ENCODE results near the gene MOBP.

Gene MOBP

GRCh38 chr3:39468108-39468436 lies 592 bp downstream of the MOBP start:
- H3K36me3 ChIP-seq (replicated peaks), result no peaks in the 10 kb centered on the region
- no peak overlapping the region for H3K4me3 ChIP-seq (ENCODE audit: low read depth, low read length)
- H3K27me3 ChIP-seq (replicated peaks), result no peaks in the 10 kb centered on the region
- H3K27ac ChIP-seq, result no peak overlapping the region
- in situ Hi-C loops (cut with HindIII; ENCODE audit: low pct_ligation_motif_present, low sequenced_read_pairs), result no loop called here
- no peak for DNase-seq
- TF ChIP-seq CTCF (IDR thresholded peaks at IDR 0.05; ENCODE audit: low read depth, low read length, missing control alignments), result no peak

- Histone ChIP-seq H3K36me3 (replicated peaks) (no peaks in the 10 kb centered on the region), H3K27ac (no peak overlapping the region), H3K27me3 (replicated peaks) (no peaks in the 10 kb centered on the region), H3K4me3 (ENCODE audit: low read depth, low read length) (no peak overlapping the region)
- in situ Hi-C loops (cut with HindIII; ENCODE audit: low pct_ligation_motif_present, low sequenced_read_pairs), result no loop called here
- no peak for TF ChIP-seq CTCF (IDR thresholded peaks at IDR 0.05; ENCODE audit: low read depth, low read length, missing control alignments)
- DNase-seq, result no peak
Measured at GRCh38 chr3:39469258-39469657, 1.8 kb downstream of the MOBP start.

- no peak overlapping the region for H3K4me3 ChIP-seq (ENCODE audit: low read depth, low read length)
- in situ Hi-C loops (cut with HindIII; ENCODE audit: low pct_ligation_motif_present, low sequenced_read_pairs), result no loop called here
- TF ChIP-seq CTCF (IDR thresholded peaks at IDR 0.05; ENCODE audit: low read depth, low read length, missing control alignments), result no peak
- no peaks in the 10 kb centered on the region for H3K36me3 ChIP-seq (replicated peaks)
- no peaks in the 10 kb centered on the region for H3K27me3 ChIP-seq (replicated peaks)
- no peak for DNase-seq
- no peak overlapping the region for H3K27ac ChIP-seq
Measured at GRCh38 chr3:39469945-39470344, 2.5 kb downstream of the MOBP start.

- no peak for DNase-seq
- in situ Hi-C loops (cut with HindIII; ENCODE audit: low pct_ligation_motif_present, low sequenced_read_pairs), result no loop called here
- Histone ChIP-seq H3K27me3 (replicated peaks) (no peaks in the 10 kb centered on the region), H3K27ac (no peak overlapping the region), H3K36me3 (replicated peaks) (no peaks in the 10 kb centered on the region), H3K4me3 (ENCODE audit: low read depth, low read length) (no peak overlapping the region)
- TF ChIP-seq CTCF (IDR thresholded peaks at IDR 0.05; ENCODE audit: low read depth, low read length, missing control alignments), result no peak
Measured at GRCh38 chr3:39471652-39472051, 4.2 kb downstream of the MOBP start.

GRCh38 chr3:39473452-39474125 lies 6.1 kb downstream of the MOBP start:
- in situ Hi-C loops (cut with HindIII; ENCODE audit: low pct_ligation_motif_present, low sequenced_read_pairs), result no loop called here
- H3K27me3 ChIP-seq (replicated peaks), result no peaks in the 10 kb centered on the region
- H3K27ac ChIP-seq, result no peak overlapping the region
- no peak for DNase-seq
- TF ChIP-seq CTCF (IDR thresholded peaks at IDR 0.05; ENCODE audit: low read depth, low read length, missing control alignments), result no peak
- H3K36me3 ChIP-seq (replicated peaks), result no peaks in the 10 kb centered on the region
- H3K4me3 ChIP-seq (ENCODE audit: low read depth, low read length), result no peak overlapping the region

- in situ Hi-C loops (cut with HindIII; ENCODE audit: low pct_ligation_motif_present, low sequenced_read_pairs), result no loop called here
- no peaks in the 10 kb centered on the region for H3K36me3 ChIP-seq (replicated peaks)
- DNase-seq, result no peak
- H3K27ac ChIP-seq, result no peak overlapping the region
- no peak for TF ChIP-seq CTCF (IDR thresholded peaks at IDR 0.05; ENCODE audit: low read depth, low read length, missing control alignments)
- H3K27me3 ChIP-seq (replicated peaks), result no peaks in the 10 kb centered on the region
- no peak overlapping the region for H3K4me3 ChIP-seq (ENCODE audit: low read depth, low read length)
Measured at GRCh38 chr3:39474126-39474515, 6.6 kb downstream of the MOBP start.

Data from brain microvascular endothelial cell (primary cell).